DMS153 treated with DMSO at 0.1 percent for 48 hours (cell line): ENCODE data around the gene SH2D7.
"Not testable (repeated sequence)": the region's sequence is repeated elsewhere in the genome, so short reads cannot be mapped to it uniquely, and the experiment has no call there.

Source experiments
- DNase-seq: peaks from one replicate; lab custom pipeline; 2025; ENCODE audit not compliant: unreplicated experiment; lab: John Stamatoyannopoulos, UW

Gene SH2D7

DNA sequence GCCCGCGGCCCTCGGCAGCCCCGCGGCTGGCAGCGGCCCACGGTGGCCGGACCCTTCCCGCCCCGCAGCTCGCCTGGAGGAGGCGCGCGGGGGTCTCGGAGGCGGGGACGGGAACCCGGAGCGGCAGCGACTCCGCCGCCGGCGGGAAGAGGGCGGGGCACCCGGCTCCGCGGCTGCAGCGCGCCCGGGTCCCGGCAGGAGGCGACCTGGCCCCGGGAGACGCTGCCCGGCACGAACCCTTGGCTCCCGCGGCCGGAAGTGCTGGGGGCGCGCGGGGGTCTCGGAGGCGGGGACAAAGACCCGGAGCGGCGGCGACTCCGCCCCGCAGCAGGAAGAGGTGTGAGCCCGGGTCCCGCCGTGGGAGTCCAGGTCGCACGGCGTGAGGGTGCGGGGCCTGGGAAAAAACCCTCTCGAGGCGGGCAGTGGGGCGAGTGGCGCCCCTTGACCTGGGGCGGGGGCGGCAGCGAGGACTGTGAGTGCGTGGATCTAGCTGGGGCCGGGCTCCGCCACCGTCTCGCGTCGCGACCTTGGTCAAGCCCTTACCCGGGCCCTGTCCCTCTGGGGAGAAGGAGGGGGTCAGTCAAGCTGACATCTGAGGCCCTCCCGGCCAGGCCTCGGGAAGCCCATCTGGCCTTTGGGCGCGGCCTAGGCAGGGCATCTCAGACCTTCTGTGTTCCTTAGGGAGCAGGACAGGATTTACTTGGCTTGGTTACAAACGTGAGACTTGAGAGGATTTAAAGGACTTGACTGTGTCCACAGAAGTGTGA lies 39.1 kb downstream of the SH2D7 start, which contains the start of gene CIB2:
CIB2 (minus strand) TSS at position 151 of the 767 bp plus-strand sequence. CDS start 230 bp downstream, outside the sequence.
- DNase-seq, result peak; percentile 1

DNA sequence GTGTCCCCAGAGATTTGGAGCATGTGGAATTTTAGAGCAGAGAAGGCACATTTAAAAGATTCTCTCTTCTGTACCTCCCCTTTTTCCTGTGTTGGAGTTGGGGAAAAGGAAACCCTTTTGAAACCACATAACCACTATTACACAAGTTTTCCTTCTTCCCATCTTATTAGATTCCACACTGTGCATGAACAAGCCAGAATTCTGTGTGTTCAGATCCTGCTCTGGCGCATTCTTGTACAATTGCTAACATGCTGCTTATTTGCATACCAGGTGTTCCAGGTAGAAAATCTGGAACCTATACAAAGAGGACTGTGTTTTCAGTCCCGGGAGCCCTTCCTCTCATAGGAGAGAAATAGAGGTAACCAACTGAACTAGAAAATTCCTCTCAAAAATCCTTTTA lies 41.4 kb downstream of the SH2D7 start:
- no peak for DNase-seq

DNA sequence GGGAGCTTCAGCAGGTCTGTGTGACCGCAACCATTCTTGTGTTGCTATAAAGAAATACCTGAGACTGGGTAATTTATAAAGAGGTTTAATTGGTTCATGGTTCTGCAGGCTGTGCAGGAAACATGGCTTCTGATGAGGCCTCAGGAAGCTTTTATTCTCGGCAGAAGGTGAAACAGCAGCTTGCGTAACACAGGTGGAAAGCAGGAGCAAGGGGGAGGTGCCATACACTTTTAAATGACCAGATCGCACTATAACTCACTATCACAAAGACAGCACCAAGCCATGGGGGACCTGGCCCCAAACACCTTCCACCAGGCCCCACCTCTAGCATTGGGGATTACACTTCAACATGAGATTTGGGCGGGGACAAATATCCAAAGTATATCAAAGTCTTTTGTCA lies 47.2 kb downstream of the SH2D7 start:
- DNase-seq, result no peak

DNA sequence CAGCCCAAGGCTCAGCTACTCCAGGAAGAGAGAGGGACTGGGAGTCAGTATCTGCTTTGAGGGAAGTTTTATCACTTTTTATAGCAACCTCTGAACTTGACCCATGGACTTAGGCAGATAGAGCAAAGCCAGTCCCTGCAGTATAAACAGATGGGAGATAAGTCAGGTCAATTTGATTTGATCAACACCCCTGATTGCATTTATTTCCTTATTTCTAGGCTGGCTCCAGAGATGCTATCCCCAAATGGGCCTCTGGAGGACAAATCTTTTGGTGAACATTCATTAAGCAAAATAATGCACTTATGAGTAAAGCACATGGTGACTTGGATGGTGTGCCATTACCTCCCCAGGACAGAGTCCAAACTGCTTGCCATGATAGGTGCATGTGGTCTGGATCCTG lies 47.9 kb downstream of the SH2D7 start:
- no peak for DNase-seq

DNA sequence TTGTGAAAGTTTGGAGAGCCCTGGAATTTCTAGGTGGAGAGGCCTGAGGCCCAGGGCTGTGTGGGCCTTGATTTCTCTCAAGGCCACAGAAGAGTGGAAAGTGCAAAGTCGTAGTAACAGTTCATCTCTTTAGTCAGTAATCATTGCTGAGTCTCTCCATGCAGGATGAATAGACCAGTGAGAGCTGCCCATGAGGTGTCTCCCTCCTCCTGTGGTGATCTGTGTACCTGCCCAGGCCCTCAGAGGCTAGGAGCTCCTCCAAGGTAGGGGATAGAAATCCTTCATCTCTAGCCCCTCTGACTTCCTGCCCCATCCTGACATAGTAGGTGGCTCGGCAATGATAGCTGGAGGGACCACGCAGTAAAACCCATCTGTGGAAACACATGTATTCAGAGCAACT lies 50.0 kb downstream of the SH2D7 start:
- no peak for DNase-seq

DNA sequence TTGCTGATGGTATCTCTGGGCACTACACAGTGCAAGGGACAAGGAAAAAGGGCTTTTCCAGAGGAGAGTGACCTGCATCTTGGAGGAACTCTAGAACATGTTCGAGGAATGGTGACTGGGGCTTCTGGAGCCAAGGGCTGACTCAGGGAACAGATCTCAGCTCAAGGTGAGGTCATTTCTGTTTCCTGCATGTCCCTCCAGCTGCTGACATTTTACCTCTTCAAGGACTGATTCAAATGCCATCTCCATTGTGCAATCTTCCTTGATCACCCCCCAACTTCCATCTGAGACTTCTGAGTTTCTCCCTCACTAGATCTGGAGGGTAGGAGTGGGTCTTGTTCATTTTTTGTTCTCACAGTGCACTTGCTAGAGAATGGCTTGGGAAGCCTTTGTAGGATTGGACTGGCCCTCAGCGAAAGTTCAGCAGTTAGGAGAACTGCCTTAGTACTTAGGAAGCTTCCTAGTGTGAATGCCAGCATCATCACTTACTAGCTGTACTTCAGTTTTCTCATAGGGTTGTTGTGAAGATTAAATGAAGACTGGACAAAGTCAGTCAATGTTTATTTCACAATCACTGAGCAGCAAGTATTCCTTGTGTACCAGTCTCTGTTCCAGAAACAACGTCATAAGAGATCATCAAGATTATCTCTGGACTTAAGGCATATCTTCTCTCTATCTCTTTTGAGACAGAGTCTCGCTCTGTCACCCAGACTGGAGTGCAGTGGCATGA lies 54.2 kb downstream of the SH2D7 start:
- DNase-seq, result no peak

DNA sequence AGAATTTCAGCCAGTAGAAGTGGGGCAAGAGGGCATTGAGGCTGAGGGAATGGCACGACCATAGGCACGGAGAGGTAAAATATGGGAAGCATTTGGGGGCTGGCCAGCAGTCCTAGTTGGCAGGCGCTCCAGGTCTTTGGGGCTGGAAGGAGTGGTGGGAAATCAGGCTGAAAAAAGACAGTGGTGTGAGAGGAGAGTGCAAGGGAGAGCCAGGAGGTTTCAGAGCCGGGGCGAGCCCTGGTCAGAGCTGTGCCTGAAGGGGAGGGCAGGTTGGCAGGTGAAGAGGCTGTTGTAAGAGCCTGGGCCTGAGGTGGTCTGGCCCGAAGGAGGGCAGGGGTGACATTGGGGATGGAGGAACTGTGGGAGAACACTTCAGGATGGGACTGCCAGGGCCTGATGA lies 55.2 kb downstream of the SH2D7 start:
- DNase-seq, result no peak

DNA sequence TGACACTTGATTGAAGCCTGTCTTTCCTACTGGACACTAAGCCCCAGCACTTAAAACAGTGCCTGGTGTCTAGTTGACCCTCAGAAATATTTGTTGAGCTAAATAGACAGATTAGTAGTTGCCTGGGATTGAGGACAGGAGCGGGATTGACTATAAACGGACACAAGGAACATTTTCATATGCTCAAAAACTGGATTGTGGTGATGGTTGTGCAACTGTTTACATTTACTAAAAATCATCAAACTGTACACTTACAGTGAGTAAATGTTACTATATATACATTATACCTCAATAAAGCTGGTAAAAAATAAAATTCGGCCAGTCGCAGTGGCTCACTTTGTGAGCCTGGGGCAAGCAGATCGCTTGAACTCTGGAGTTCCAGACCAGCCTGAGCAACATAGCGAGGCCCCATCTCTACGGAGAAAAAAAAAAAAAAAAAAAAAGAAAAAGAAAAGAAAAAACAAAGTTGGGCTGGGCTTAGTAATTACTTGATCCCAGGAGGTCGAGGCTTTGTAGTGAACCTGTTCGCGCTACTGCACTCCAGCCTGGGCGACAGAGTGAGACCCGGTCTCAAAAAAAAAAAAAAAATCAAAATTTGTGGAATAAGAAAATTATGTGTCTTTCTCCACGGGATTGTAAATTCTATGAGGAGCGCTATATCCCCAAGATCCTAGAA lies 56.2 kb downstream of the SH2D7 start:
- no peak for DNase-seq

DNA sequence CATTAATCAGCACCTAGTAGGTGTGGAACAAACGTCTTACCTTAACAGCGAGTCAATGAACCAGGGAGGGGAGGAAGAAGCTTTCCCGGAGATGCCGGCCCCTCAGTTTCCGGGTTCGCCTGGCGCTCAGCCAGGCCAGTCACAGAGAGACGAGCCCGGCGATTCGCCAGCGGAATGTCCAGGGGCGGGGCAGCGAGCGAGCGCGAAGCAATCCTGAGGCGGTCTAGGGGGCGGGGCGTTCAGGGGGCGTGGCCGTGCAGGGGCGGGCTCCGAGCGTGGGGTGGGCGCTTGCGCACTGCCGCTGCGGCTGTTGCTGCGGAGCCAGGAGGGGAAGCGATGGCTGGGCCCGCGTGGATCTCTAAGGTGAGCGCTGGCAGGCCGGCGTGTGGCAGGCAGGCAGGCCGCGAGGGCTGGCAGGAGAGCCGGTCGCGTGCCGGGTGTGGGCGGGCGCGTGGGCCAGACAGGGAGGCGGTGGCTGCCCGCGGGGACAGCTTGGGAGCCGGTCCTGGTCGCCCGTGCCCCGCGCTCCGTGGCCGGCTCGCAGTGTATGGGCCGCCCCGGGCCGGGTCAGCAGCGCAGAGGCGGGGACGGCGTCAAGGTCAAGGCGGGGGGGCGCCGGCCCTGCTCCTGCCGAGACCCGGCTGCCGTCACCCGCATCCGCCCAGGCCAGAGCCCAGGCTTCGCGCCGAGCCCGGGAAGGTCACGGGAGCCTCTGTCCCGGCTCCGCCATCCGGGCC lies 56.9 kb downstream of the SH2D7 start, which contains the start of gene IDH3A:
IDH3A (plus strand) TSS at position 295 of the 737 bp plus-strand sequence; CDS start at position 337, 42 bp downstream.
- DNase-seq, result peak; percentile 65

DNA sequence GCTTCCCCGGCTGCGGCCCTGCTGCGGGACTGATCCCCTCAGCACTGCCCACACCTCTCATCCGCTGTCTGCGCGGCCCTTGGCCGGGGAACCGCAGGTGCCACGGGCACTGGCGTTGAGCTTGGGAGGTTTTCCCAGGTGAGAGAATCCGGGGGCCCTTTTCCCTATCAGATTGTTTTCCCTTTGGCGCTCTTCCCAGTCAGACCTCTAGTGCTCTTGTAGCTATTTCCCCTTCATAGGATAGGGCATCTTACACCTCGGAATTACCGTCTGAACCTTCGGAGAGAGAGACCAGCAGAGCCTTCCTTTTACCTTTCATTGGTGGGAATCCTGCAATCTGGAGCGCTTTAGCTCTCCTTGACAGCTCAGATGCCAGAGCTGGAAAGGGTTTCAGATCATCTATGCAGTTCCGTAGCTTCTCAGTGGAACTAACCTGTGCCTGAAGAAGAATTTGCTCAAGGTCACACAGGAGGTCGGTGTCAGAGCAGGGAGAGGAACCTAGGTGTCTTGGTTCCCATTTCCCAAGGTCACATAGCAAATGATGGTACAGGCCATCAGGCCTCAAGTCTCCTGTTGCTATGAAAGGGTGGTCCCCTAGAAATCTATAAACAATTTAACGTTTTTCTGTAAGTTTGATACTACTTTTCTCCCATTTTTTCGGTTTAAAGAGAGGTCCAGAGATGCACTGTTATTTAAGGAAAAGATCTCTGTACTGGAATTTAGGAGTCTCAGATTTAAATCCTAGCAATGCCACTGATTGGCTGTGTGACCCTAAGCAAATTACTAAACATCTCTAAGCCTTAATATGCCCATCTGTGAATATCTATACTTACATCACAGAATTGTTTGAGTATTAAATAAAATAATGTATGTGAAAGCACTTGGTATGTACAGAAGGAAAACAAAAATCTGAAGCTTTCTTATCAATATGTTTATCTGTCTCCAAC lies 57.7 kb downstream of the SH2D7 start:
- DNase-seq, result peak; percentile 14

DNA sequence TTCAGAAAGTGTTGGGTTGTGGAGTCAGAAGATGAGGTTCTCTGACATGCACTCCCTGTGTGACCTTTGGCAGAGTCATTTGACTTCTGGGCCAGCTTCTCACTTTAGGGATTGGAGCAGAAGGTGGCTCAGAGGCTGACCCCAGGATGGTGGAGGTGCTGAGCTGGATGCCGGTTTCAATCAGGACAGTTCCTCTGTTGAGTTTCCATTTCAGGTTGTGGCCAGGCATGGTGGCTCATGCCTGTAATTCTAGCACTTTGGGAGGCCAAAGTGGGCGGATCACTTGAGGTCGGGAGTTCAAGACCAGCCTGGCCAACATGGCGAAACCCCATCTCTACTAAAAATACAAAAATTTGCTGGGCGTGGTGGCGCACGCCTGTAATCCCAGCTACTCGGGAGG lies 58.7 kb downstream of the SH2D7 start:
- DNase-seq, result not testable (repeated sequence)
